Activated CD4-positive, alpha-beta T cell treated with anti-CD3 and anti-CD28 coated beads, Interleukin-2, amount 50 U/mL, for 16 hours (primary cell): ENCODE data around the gene ARHGAP1.
"Not testable (repeated sequence)": the region's sequence is repeated elsewhere in the genome, so short reads cannot be mapped to it uniquely, and the experiment has no call there.

ENCODE experiments used
- DNase-seq: peaks from one replicate; pipeline ENCODE4 v3.0.0-alpha.2; 2020

The ARHGAP1 gene

DNA sequence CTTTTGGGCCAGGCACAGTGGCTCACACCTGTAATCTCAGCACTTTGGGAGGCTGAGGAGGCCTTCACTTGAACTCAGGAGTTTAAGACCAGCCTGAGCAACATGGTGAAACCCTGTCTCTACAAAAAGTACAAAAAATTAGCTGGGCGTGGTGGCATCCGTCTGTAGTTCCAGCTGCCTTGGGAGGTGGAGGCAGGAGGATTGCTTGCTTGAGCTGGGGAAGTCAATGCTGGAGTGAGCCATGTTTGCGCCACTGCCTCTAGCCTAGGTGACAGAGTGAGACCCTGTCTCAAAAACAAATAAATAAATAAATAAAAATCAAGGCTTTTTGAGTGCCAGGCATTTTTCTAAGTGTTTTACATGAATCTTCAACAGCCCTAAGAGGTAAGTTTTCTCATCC is 29.9 kb downstream of the ARHGAP1 start:
- DNase-seq = not testable (repeated sequence)

DNA sequence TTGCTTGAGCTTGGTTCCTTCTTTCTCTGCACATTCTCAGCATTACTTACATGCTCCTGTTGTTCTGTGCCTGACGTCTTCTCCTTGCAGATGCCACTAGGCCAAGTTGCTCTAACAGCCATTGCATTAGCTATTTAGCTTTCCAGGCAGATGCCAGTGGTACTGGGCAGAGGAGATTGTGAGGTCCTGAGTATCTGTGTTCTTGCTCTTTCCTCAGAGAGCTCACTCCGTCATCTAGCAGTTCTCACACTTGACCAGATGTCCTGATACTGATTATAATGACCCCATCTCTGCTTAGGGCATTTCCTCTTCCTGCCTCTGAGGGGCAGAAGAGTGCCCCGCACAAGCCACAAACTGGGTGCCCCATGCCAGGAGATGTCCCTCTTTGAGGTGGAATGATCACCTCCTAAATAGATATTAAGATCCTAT is 30.7 kb downstream of the ARHGAP1 start:
- no peak for DNase-seq

DNA sequence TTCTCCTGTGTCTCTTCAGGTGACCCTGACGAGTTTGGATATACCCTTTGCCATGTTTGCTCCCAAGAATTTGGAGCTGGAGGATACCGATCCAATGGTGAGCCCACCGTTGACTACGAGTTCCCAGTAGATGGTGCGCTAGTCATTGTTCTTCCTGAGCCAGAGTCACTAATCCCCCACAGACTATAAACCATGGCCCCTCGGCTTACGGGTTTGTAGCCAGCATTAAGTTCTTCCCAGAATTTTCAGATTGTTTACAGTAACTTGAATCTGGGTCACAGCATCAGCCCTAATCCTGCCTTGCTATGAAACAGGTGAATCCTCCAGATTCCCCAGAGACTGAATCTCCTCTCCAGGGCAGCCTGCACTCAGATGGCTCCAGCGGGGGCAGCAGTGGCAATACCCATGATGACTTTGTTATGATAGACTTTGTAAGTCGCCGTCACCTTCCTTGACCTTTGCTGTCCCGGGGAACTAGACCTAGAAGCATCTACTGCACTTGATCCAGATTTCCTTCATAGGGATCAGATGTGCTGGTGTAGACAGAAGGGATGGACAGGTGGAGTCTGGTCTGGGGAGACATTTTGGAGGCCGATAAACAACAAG is 31.8 kb downstream of the ARHGAP1 start:
- no peak for DNase-seq

DNA sequence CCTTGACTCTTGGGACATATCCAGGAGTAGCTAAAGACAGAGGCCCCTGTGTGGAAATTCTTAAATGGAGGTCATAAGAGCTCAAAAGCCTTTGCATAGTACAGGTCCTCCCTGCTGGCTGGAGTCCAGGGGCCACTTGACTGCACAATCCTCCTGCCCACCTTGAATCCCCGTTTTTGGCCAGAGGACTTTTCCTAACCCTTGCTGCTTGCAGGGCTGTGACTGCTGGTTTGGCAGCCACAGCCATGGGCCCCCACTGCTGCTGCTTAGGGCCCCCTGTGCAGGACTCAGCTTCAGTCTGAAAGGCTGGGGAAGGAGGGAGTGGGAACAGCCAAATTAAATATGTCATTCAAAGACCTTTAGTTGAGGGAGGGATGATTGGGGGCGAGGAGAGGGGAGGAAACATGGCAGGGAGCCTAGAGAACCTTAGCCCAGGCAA is 33.4 kb downstream of the ARHGAP1 start:
- DNase-seq = no peak

DNA sequence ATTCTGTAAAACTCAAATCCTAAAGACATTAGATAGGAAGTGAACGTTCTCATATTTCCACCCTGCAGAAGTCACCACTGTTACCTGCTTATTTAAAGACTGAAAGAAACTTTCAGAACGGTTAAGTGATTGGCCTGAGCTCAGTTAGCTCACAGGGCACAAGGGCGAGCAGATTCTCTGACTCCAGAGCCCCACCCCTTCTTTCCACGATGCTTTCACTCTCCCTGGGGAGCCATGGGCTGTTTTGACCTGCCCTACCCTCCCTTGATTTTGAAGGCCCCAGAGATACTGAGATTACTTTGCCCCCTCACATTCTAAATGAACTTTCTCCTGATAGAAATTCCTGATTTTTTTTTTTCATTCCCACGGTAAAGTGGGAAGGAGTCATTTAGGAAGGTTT is 33.9 kb downstream of the ARHGAP1 start:
- DNase-seq = no peak

DNA sequence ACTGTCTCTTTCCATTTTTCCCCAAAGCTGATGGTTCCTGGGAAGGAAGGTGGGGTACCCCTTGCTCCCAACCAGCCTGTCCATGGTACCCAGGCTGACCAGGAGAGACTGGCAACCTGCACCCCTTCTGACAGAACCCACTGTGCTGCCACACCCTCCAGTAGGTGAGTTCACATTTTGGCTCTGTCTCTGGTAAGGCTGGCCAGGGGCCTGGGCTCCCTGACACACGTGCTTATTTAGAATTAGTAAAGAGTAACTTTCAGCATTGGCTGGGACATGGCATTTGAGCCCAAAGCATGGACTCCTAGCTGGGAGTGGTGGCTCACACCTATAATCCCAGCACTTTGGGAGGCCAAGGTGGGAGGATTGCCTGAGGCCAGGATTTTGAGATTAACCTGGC is 35.1 kb downstream of the ARHGAP1 start:
- no peak for DNase-seq

DNA sequence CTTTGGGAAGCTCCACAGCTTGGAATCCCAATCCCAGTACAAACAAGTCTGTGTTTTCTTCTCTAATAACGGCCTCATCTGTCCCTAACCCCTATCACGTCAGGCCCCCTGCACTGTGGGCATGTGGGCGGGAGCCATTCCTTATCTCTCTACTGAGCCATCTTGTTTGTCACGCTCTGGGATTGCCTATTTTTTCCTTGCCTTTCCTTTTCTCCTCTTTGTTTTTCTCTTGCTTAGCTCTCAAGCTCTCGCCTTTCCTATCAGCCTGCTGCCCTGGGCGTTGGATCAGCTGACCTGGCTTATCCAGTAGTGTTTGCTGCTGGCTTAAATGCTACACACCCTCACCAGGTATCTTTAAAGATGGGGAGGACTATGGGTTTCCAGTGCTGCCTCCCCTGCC is 35.8 kb downstream of the ARHGAP1 start:
- DNase-seq = no peak

DNA sequence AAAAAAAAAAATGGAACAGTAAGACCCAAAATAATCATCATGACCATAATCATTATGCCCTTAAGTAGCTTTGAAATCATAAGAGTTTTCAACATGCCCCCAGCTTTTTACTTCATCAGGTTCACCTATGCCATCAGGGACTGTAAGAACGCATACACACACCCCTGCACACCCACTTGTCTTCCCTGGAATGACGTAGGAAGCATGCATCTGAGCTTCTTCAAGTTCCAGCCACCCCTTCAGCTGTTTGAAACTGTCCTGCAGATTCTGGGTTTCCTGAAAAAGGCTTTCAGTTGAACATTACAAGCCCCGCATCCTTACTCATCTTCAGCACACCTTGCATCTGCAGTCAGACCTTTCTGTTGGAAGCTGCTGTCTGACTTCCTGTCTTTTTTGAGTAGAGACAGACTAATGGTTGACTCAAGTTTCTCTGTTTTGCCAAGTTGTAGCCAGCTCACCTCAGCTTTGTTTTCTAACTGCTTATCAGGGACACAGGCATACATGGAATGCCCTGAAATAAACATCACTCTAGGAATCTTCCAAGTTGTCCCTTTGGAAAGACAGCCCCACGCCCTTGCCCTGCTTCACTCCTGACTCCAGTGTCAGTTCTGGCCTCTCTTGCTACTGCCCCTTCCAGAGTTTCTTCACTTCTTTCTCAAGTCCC is 37.0 kb downstream of the ARHGAP1 start:
- DNase-seq = no peak

DNA sequence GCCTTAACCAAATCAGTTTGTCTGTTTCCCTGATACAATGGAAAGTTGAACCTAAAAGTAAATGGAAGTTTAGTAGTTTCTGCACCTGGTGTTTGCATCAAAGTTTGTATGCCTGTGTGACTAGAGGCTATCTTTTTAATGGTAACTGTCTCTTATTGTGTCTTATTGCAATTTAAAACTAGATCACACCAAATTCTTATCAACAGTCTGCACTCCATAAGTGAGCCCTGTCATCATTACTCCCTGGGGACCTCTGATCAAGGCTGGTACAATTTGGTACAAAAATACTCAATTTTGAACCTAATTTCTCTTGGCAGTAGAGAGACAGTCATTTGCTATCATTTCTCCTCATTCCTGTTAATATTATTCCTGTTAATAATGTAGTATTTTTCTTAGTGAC is 38.1 kb downstream of the ARHGAP1 start:
- no peak for DNase-seq

DNA sequence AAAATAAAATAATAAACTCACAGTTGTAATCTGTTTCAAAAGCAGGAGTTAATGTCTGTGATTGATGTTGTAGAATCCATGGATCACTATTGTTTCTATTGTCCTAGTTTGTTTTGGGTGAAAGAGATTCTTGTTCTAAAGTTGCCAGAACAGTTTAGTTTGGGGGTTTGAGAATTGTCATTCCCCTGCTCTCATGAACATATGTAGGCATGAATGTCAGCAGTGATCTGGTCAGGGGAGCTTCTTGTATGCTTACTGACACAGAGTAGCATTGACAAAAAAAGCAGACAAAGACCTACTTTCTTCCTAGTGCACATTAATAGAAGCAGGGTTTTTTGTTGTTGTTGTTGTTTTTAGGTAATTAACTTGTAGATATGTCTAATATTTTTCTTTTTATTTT is 38.6 kb downstream of the ARHGAP1 start:
- no peak for DNase-seq

DNA sequence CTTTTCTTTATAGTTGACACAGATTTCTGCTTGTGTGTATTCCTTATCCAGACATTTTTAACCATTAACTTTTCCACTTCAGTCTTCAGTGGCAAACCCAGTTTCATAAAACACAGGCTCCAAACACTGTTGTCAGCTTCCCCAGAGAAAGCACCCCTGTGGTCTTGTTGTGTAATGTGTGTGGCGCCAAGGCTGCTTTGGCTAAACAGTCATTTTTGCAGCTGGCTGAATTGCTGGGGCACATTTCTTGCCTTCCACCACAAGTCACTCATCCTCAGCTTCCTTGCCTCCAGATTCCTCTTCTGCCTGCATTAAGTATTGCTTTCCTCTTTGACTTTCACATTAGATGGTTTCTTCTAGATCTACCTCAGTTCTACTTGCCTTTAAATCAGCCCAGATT is 40.5 kb downstream of the ARHGAP1 start:
- no peak for DNase-seq

DNA sequence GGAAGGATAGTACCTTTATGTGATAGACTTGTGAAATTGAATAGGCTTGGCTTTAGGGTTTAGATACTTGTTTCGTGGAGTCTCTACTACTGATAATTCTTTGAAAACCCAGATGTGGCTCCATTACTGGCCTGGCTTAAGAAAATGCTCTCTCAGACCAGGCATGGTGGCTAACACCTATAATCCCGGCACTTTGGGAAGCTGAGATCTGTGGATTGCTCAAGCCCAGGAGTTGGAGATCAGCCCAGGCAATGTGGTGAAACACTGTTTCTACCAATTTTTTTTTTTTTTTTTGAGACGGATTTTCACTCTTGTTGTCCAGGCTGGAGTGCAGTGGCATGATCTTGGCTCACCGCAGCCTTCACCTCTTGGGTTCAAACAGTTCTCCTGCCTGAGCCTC is 42.2 kb downstream of the ARHGAP1 start:
- no peak for DNase-seq

DNA sequence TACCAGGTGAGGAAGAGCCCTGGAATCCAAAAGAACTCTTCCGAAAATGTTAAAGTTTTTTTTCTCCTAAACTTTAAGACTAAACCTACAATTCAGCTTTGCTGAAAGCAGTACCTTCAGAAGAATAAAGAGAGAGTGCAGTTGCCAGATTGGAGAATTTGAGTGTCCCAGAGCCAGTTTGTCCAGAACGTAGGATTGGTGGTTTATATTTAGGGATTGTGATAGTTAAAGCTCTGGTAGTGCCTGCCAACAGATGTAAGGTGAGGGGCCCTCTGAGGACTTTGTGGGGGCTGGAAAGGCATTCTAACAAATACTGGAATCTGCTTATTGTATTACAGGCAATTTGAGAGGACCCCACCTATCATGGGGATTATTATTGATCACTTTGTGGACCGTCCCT is 43.2 kb downstream of the ARHGAP1 start:
- DNase-seq = no peak

DNA sequence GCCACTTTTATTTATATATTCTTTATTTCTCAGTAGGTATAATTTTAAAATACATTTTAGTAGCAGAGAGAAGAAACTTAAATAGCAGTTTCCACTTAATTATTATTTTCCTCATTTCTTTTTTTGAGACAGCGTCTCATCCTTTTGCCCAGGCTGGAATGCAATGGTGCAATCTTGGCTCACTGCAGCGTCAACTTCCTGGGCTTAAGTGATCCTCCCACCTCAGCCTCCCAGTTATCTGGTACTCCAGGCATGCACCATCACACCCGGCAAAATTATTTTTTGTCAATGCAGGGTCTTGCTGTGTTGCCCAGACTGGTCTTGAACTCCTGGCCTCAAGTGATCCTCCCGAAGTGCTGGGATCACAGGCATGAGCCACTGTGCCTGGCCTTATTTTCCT is 44.8 kb downstream of the ARHGAP1 start:
- no peak for DNase-seq

DNA sequence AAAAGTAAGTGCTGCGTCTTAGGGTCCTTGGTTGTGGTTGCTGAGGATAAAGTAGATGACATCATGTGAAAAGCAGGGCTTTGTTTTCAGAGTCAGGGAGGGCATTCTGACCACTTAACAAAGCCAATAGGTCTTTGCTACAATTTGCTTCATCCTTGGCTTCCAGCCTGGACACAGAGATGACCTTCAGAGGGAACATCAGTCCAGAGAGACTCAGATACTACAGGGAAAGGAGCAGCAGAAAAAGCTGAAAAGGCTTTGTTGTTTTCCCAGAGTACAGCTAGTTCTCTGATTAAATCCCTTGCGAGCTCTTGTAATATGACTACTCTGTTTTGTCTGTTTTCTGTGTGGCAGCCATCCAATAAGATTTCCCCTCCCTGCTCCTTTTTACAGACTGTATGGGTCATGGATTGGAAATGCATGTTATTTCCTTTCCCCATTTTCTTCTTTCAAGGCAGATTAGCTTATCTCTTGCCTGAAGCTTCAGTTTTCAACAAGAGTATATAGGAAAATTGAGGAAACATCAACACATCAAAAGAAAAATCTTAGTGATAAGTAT is 51.2 kb downstream of the ARHGAP1 start:
- DNase-seq = no peak

DNA sequence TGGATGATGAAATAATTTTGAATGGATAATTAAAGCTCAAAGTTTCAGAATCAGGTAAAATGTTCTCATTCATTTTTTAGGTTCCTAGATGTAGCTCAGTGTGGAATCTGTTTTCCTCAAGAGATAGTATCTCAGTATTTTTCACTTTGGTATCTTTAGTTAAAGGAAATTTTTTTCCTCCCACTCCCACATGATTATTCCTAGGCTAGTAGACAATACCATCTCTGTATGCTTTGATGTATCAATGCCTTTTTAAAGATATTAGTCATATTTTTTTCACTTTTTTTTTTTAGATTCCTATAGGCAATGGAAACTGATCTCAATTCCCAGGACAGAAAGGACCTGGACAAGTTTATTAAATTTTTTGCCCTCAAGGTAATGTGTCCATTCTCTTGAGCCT is 56.4 kb downstream of the ARHGAP1 start:
- DNase-seq = no peak

DNA sequence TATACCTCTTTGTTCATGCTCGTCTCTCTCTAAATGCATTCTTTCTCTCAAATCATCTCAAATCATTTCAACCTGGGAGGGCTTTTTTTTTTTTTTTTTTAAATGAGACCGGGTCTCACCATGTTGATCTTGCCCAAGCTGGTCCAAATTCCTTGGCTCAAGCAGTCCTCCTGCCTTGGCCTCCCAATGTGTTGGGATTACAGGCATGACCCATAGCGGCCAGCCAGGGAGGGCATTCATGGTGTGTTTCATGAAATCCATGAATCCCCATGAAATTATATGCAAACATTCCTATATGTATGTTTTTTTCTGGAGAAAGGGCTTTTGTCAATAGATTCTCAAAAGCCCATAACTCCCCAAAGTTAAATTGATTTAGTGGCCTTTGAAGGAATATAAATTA is 56.9 kb downstream of the ARHGAP1 start:
- DNase-seq = no peak

DNA sequence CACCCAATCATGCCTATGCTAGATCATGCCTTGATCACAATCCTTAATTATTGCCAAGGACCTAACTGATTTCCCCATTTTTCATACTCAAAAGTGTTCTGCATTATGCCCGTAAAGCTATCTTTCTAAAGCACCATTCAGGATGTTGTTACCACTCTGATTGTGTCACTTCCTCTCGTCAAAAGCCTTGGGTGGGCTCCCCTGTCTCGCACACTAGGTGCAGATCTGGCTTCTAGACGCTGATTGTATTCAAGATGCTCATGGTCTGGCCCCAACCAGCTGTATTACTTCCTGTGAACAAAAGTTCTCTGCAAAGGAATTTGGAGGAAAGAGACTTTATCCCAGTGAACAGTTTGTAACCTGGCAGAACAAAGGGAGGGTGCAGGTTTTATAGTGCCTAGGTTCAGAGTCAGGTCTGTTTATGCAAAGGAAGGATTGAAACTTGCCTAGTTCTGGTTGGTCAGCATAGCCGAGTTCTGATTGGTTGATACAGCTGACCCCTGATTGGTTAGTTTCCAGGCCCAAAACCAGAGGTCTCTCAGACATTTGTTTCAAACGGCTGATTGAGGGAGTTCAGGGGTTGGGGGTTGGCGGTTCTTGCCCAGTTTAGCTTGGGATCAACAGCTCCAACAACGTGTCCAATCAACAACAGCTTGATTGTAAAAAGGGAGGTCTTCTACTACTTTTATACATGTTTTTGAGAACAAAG is 57.6 kb downstream of the ARHGAP1 start:
- no peak for DNase-seq

DNA sequence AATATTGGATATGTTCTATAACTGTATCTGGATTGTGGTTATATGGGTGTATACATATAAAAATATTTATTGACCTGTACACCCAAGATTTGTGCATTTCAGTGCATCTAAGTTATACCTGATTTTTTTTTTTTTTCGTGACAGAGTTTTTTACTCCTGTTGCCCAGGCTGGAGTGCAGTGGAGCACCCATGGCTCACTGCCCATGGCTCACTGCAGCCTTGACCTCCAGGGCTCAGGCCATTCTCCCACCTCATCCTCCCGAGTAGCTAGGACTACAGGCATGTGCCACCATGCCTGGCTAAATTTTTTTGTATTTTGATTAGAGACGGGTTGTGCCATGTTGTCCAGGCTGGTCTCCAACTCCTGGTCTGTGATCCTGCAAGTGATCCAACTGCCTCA is 58.8 kb downstream of the ARHGAP1 start:
- DNase-seq = no peak

DNA sequence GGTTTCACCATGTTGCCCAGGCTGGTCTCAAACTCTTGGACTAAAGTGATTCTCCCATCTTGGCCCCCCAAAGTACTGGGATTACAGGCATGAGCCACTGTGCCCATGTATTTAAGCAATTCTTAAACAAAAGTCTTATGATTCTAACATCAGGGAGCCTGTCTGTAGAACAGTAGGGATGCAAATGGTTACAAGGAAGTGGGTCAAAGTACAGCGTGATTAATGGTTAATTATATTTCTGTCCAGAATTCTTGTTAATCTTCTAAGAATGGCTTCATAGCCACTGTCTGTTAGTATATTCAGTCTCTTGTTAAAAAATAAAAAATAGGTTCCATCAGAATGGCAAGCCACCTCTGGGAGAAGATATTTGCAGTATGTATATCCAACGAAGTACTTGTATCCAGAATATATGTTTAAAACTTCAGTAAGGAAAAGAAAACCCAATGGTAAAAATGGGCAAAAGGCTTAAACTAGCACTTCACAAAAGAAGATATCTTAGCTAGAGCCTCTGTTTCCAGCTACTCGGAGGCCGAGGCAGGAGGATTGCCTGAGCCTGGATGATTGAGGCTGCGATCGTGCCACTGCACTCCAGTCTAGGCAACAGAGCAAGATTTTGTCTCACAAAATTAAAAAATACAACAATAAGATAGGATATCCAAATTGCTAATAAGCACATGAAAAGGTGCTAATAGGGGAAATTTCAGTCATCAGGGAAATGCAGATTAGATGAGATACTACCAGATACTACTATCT is 60.2 kb downstream of the ARHGAP1 start:
- no peak for DNase-seq

DNA sequence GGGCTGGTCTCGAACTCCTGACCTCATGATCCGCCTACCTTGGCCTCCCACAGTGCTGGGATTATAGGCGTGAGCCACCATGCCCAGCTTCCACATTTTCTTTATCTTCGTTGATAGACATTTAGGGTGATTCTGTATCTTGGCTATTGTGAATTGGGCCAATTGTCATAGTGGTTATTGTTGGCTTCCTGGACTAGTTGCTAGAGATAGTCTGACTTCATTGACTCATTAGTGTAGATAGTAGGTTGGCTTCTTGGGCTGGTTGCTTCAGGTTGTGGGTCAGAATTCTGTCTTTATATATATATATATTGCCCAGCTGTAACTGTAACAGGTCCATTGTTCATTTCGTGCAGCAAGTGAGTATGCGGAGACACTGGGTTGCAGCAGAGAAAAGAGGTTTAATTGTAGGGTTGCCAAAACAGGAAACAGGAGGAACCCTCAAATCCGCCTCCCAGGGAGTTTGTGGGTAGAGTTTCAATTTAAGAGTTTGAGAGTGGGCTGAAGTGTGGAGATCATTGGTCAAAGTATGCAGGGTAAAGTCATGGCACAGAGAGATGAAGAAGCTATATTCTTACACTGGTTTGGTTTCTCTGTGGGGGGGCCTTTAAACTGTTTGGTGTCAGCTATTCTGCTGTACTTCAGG is 61.1 kb downstream of the ARHGAP1 start:
- no peak for DNase-seq

DNA sequence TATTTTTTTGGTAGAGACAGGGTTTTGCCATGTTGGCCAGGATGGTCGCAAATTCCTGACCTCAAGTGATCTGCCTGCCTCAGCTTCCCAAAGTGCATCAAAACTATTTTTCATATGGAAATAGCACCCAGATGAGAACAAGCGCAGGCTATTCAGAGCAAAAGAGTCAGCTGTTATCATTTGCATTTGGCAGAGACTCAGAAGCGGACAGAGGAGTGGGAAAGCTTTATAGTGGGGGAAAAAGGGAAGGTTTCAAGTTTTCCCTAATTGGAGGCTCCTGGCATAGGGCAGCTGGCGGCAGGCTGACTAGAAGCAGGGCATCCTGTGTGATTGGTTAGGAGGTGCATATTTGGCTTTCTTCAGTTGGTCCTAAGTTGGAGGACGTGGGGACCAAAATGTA is 62.9 kb downstream of the ARHGAP1 start:
- DNase-seq = no peak
